CD4-positive, alpha-beta memory T cell (primary cell): ENCODE results near the gene ALK. TPM values are rescaled to one million over a fixed set of nuclear protein-coding genes. Genes with fewer than 3 reads are reported as not detected.

Experiments used
- CTCF ChIA-PET: fragments of 350-600 bp; sonication (Branson Sonifier 250); formaldehyde crosslinking; loops from one replicate; lab custom pipeline; 2021; ENCODE audit warnings: inconsistent platforms; ENCODE audit not compliant: partially characterized antibody; lab: Charles Lee
- POLR2A ChIA-PET: fragments of 350-600 bp; sonication (Branson Sonifier 250); formaldehyde crosslinking; loops from one replicate; lab custom pipeline; 2021; ENCODE audit not compliant: partially characterized antibody; lab: Charles Lee
- DNase-seq, 5 donors: peaks; one replicate each; pipeline versions ENCODE4 v3.0.0 to v3.0.0-alpha.2; 2020 to 2022; ENCODE audit warnings: mixed read lengths in 1 of 5
- H3K27ac ChIP-seq: one replicate; pipeline ENCODE4 v1.7.0; 2013; ENCODE audit warnings: low read depth, low read length
- H3K27me3 ChIP-seq: 2 replicates; pipeline ENCODE4 v1.7.0; 2013; ENCODE audit warnings: mild to moderate bottlenecking, low read length, moderate library complexity; ENCODE audit not compliant: insufficient read depth
- H3K36me3 ChIP-seq: 2 replicates; pipeline ENCODE4 v1.7.0; 2013; ENCODE audit warnings: mild to moderate bottlenecking, low read length, moderate library complexity; ENCODE audit not compliant: insufficient read depth
- H3K4me1 ChIP-seq: 2 replicates; pipeline ENCODE4 v1.7.0; 2013; ENCODE audit warnings: mild to moderate bottlenecking, low read length, moderate library complexity; ENCODE audit not compliant: insufficient read depth
- H3K4me3 ChIP-seq, 2 donors: one replicate each; pipeline ENCODE4 v1.7.0; 2013; ENCODE audit warnings: low read length in 2 of 2, mild to moderate bottlenecking in 1 of 2
- H3K9me3 ChIP-seq, 2 donors: one replicate each; pipeline ENCODE4 v1.7.0; 2013; ENCODE audit warnings: low read length in 2 of 2, control low read depth in 1 of 2; ENCODE audit not compliant: control insufficient read depth in 1 of 2
- H3K27ac Mint-ChIP-seq, 7 donors: one replicate each; pipeline ENCODE4 v1.8.0; 2020 to 2021; ENCODE audit warnings: mixed read lengths in 7 of 7, mild to moderate bottlenecking in 6 of 7, inconsistent platforms in 3 of 7, moderate library complexity in 3 of 7
- H3K27me3 Mint-ChIP-seq, 2 donors: one replicate each; pipeline ENCODE4 v1.8.0; 2020 to 2021; ENCODE audit warnings: mixed read lengths in 2 of 2
- H3K36me3 Mint-ChIP-seq, 2 donors: one replicate each; pipeline ENCODE4 v1.8.0; 2020 to 2021; ENCODE audit warnings: mixed read lengths in 2 of 2, inconsistent platforms in 1 of 2, mild to moderate bottlenecking in 1 of 2
- H3K4me1 Mint-ChIP-seq, 4 donors: one replicate each; pipeline ENCODE4 v1.8.0; 2020 to 2021; ENCODE audit warnings: mixed read lengths in 4 of 4, mild to moderate bottlenecking in 1 of 4
- H3K4me3 Mint-ChIP-seq, 8 donors: one replicate each; pipeline ENCODE4 v1.8.0; 2020 to 2021; ENCODE audit warnings: mixed read lengths in 8 of 8, mild to moderate bottlenecking in 7 of 8, moderate library complexity in 6 of 8, inconsistent platforms in 3 of 8
- H3K9me3 Mint-ChIP-seq, 8 donors: one replicate each; pipeline ENCODE4 v1.8.0; 2020 to 2021; ENCODE audit warnings: mixed read lengths in 8 of 8, mild to moderate bottlenecking in 5 of 8, inconsistent platforms in 3 of 8, moderate library complexity in 1 of 8
- intact Hi-C: fragments of 100-400 bp; cut with micrococcal nuclease; formaldehyde crosslinking; loops from one replicate; pipeline ENCODE4 v1.15.1; 2023
- polyA plus RNA-seq, 2 donors: library from polyadenylated mRNA; unstranded; fragments of 300-500 nt; fragmentation: Illumina TruSeq; gene quantifications; one replicate each; pipeline ENCODE4 v1.2.3, GENCODE V29; 2021
- total RNA-seq, 2 experiments: library from RNA; stranded (reverse); gene quantifications; one replicate each; pipeline ENCODE4 v1.2.3, GENCODE V29; 2021

Gene ALK
- total and polyA plus RNA-seq, 4 experiments from 2014 or later = 0.07 TPM; not detected in 3

- H3K4me1 Mint-ChIP-seq = no peaks in the 10 kb centered on the region
- ChIA-PET POLR2A (no interaction called here), CTCF (no interaction called here)
- H3K9me3 ChIP-seq = no peaks in the 10 kb centered on the region
- intact Hi-C loops = no loop called here
- no peaks in the 10 kb centered on the region for H3K27me3 ChIP-seq
- H3K27me3 Mint-ChIP-seq = peaks cover 16 to 17% of the 10 kb centered on the region in 2 donors
- peaks cover 0 to 7% (median 4%) of the 10 kb centered on the region in 8 donors for H3K9me3 Mint-ChIP-seq
- no peak overlapping the region for H3K4me3 ChIP-seq
- H3K36me3 Mint-ChIP-seq = no peaks in the 10 kb centered on the region
- no peak for DNase-seq
- H3K4me1 ChIP-seq = no peaks in the 10 kb centered on the region
- H3K27ac Mint-ChIP-seq = peak overlapping the region in 1 of 7 donors; percentile 44
- no peaks in the 10 kb centered on the region for H3K36me3 ChIP-seq
- no peak overlapping the region for H3K4me3 Mint-ChIP-seq
- H3K27ac ChIP-seq = no peak overlapping the region
Observed at GRCh38 chr2:29504746-29505145, 416.6 kb downstream of the ALK start.

- Histone ChIP-seq H3K9me3 (no peaks in the 10 kb centered on the region), H3K27ac (no peak overlapping the region), H3K27me3 (no peaks in the 10 kb centered on the region), H3K4me1 (no peaks in the 10 kb centered on the region), H3K36me3 (no peaks in the 10 kb centered on the region), H3K4me3 (no peak overlapping the region)
- POLR2A ChIA-PET = no interaction called here
- no peaks in the 10 kb centered on the region for H3K4me1 Mint-ChIP-seq
- H3K27ac Mint-ChIP-seq = no peak overlapping the region
- H3K27me3 Mint-ChIP-seq = peaks cover 16 to 17% of the 10 kb centered on the region in 2 donors
- DNase-seq = no peak
- CTCF ChIA-PET = no interaction called here
- intact Hi-C loops = no loop called here
- H3K9me3 Mint-ChIP-seq = peaks cover 0 to 7% (median 4%) of the 10 kb centered on the region in 8 donors
- no peak overlapping the region for H3K4me3 Mint-ChIP-seq
- H3K36me3 Mint-ChIP-seq = no peaks in the 10 kb centered on the region
Observed at GRCh38 chr2:29502460-29502911, 418.9 kb downstream of the ALK start.

GRCh38 chr2:29497375-29497774 lies 424.0 kb downstream of the ALK start:
- intact Hi-C loops = no loop called here
- H3K36me3 ChIP-seq = no peaks in the 10 kb centered on the region
- H3K9me3 ChIP-seq = no peaks in the 10 kb centered on the region
- Mint-ChIP-seq H3K4me1 (no peaks in the 10 kb centered on the region), H3K4me3 (no peak overlapping the region), H3K27me3 (no peaks in the 10 kb centered on the region), H3K27ac (no peak overlapping the region), H3K36me3 (no peaks in the 10 kb centered on the region), H3K9me3 (peaks cover 0 to 3% (median 0%) of the 10 kb centered on the region in 8 donors)
- DNase-seq = no peak
- H3K4me3 ChIP-seq = no peak overlapping the region
- no peaks in the 10 kb centered on the region for H3K4me1 ChIP-seq
- ChIA-PET POLR2A (no interaction called here), CTCF (no interaction called here)
- no peak overlapping the region for H3K27ac ChIP-seq
- H3K27me3 ChIP-seq = no peaks in the 10 kb centered on the region

- DNase-seq = no peak
- no peaks in the 10 kb centered on the region for H3K36me3 ChIP-seq
- H3K27me3 ChIP-seq = no peaks in the 10 kb centered on the region
- H3K4me1 ChIP-seq = no peaks in the 10 kb centered on the region
- no peak overlapping the region for H3K4me3 Mint-ChIP-seq
- ChIA-PET CTCF (no interaction called here), POLR2A (no interaction called here)
- no peaks in the 10 kb centered on the region for H3K9me3 ChIP-seq
- H3K27me3 Mint-ChIP-seq = no peaks in the 10 kb centered on the region
- H3K4me3 ChIP-seq = no peak overlapping the region
- peaks cover 0 to 3% (median 0%) of the 10 kb centered on the region in 8 donors for H3K9me3 Mint-ChIP-seq
- H3K4me1 Mint-ChIP-seq = no peaks in the 10 kb centered on the region
- H3K36me3 Mint-ChIP-seq = no peaks in the 10 kb centered on the region
- intact Hi-C loops = no loop called here
- H3K27ac ChIP-seq = no peak overlapping the region
- H3K27ac Mint-ChIP-seq = no peak overlapping the region
Observed at GRCh38 chr2:29496198-29496597, 425.2 kb downstream of the ALK start.

GRCh38 chr2:29495536-29496060 lies 425.8 kb downstream of the ALK start:
- no peaks in the 10 kb centered on the region for H3K36me3 Mint-ChIP-seq
- H3K4me1 Mint-ChIP-seq = no peaks in the 10 kb centered on the region
- Histone ChIP-seq H3K4me3 (no peak overlapping the region), H3K9me3 (no peaks in the 10 kb centered on the region), H3K36me3 (no peaks in the 10 kb centered on the region), H3K4me1 (no peaks in the 10 kb centered on the region), H3K27me3 (no peaks in the 10 kb centered on the region), H3K27ac (no peak overlapping the region)
- intact Hi-C loops = no loop called here
- H3K27ac Mint-ChIP-seq = no peak overlapping the region
- POLR2A ChIA-PET = no interaction called here
- DNase-seq = no peak
- CTCF ChIA-PET = no interaction called here
- H3K27me3 Mint-ChIP-seq = no peaks in the 10 kb centered on the region
- H3K4me3 Mint-ChIP-seq = no peak overlapping the region
- H3K9me3 Mint-ChIP-seq = peaks cover 0 to 3% (median 0%) of the 10 kb centered on the region in 8 donors

GRCh38 chr2:29495068-29495467 lies 426.3 kb downstream of the ALK start:
- H3K4me3 Mint-ChIP-seq = no peak overlapping the region
- Histone ChIP-seq H3K4me1 (no peaks in the 10 kb centered on the region), H3K27ac (no peak overlapping the region), H3K27me3 (no peaks in the 10 kb centered on the region), H3K9me3 (no peaks in the 10 kb centered on the region), H3K4me3 (no peak overlapping the region), H3K36me3 (no peaks in the 10 kb centered on the region)
- no peaks in the 10 kb centered on the region for H3K27me3 Mint-ChIP-seq
- intact Hi-C loops = no loop called here
- ChIA-PET POLR2A (no interaction called here), CTCF (no interaction called here)
- peak overlapping the region in 1 of 7 donors; percentile 45 for H3K27ac Mint-ChIP-seq
- H3K9me3 Mint-ChIP-seq = peaks cover 0 to 3% (median 0%) of the 10 kb centered on the region in 8 donors
- no peaks in the 10 kb centered on the region for H3K36me3 Mint-ChIP-seq
- DNase-seq = no peak
- H3K4me1 Mint-ChIP-seq = no peaks in the 10 kb centered on the region

- H3K9me3 ChIP-seq = no peaks in the 10 kb centered on the region
- no peaks in the 10 kb centered on the region for H3K36me3 Mint-ChIP-seq
- no peak overlapping the region for H3K4me3 Mint-ChIP-seq
- H3K27me3 Mint-ChIP-seq = peaks cover 0 to 2% of the 10 kb centered on the region in 2 donors
- no peaks in the 10 kb centered on the region for H3K27me3 ChIP-seq
- H3K4me3 ChIP-seq = no peak overlapping the region
- no peaks in the 10 kb centered on the region for H3K4me1 ChIP-seq
- no peaks in the 10 kb centered on the region for H3K36me3 ChIP-seq
- CTCF ChIA-PET = no interaction called here
- no peak overlapping the region for H3K27ac Mint-ChIP-seq
- no peak overlapping the region for H3K27ac ChIP-seq
- no peaks in the 10 kb centered on the region for H3K4me1 Mint-ChIP-seq
- no peak for DNase-seq
- POLR2A ChIA-PET = no interaction called here
- peaks cover 0 to 3% (median 0%) of the 10 kb centered on the region in 8 donors for H3K9me3 Mint-ChIP-seq
- intact Hi-C loops = no loop called here
Observed at GRCh38 chr2:29492701-29493100, 428.7 kb downstream of the ALK start.
